MM.1S (cell line): ENCODE measurements around the gene FOXN4.

Experiments used
- CTCF ChIP-seq: fragments of 300-600 bp; sonication (generic); IDR thresholded peaks from 2 replicates; pipeline ENCODE4 v1.5.1; 2016; ENCODE audit warnings: antibody characterized with exemption, low read length, mixed read lengths
- EZH2 ChIP-seq: fragments of 300-600 bp; sonication (generic); optimal IDR thresholded peaks from 2 replicates; pipeline ENCODE3; 2017; ENCODE audit warnings: low read depth, mild to moderate bottlenecking, antibody characterized with exemption, low read length, mixed read lengths

GRCh38 chr12:109253913-109254544, 55.1 kb downstream of the FOXN4 start:
- TF ChIP-seq CTCF (no peak), EZH2 (no peak)
